GM21526 (cell line): ENCODE results near the gene ANLN.

Experiments
- ATAC-seq: cut with Tn5 transposase; IDR thresholded peaks from one replicate; pipeline ENCODE4 v1.9.1; 2021; ENCODE audit warnings: moderate library complexity; ENCODE audit not compliant: unreplicated experiment, low FRiP score

ANLN gene, protein sequence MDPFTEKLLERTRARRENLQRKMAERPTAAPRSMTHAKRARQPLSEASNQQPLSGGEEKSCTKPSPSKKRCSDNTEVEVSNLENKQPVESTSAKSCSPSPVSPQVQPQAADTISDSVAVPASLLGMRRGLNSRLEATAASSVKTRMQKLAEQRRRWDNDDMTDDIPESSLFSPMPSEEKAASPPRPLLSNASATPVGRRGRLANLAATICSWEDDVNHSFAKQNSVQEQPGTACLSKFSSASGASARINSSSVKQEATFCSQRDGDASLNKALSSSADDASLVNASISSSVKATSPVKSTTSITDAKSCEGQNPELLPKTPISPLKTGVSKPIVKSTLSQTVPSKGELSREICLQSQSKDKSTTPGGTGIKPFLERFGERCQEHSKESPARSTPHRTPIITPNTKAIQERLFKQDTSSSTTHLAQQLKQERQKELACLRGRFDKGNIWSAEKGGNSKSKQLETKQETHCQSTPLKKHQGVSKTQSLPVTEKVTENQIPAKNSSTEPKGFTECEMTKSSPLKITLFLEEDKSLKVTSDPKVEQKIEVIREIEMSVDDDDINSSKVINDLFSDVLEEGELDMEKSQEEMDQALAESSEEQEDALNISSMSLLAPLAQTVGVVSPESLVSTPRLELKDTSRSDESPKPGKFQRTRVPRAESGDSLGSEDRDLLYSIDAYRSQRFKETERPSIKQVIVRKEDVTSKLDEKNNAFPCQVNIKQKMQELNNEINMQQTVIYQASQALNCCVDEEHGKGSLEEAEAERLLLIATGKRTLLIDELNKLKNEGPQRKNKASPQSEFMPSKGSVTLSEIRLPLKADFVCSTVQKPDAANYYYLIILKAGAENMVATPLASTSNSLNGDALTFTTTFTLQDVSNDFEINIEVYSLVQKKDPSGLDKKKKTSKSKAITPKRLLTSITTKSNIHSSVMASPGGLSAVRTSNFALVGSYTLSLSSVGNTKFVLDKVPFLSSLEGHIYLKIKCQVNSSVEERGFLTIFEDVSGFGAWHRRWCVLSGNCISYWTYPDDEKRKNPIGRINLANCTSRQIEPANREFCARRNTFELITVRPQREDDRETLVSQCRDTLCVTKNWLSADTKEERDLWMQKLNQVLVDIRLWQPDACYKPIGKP

DNA sequence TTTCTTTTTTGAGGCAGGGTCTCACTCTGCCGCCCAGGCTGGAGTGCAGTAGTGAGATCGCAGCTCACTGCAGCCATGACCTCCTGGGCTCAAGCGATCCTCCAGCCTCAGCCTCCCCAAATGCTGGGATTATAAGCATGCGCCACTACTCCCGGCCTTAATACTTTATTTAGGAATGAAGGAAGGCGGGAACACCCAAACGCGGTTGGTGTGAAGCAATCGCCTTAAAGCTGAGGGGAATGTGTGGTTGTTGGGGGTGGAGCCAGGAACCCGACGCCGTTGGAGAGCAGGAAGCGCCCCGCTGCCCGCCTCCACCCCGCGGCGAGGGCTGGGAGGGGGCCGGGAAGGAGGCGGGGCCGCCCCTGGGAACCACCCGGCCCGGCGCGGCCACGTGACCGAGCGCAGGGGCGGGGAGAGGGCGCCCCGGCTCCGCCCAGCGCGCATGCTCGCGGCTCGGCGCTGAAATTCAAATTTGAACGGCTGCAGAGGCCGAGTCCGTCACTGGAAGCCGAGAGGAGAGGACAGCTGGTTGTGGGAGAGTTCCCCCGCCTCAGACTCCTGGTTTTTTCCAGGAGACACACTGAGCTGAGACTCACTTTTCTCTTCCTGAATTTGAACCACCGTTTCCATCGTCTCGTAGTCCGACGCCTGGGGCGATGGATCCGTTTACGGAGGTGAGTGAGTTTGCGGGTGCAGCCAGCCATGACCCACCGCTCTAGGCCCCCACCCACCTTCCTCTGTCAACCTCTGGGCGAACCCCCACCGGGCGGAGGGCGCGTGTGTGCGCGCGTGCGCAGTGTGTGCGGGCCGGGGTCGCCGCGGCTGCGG, at the start of gene ANLN:
TSS of gene ANLN (plus strand) at position 492 of the 828 bp plus-strand sequence. CDS start at position 657, 165 bp downstream.
- ATAC-seq = peak; percentile 72

- no peak for ATAC-seq
Observed at GRCh38 chr7:36343548-36343947, 46.1 kb upstream of the ANLN start.

GRCh38 chr7:36344622-36345021, 45.0 kb upstream of the ANLN start:
- no peak for ATAC-seq

DNA sequence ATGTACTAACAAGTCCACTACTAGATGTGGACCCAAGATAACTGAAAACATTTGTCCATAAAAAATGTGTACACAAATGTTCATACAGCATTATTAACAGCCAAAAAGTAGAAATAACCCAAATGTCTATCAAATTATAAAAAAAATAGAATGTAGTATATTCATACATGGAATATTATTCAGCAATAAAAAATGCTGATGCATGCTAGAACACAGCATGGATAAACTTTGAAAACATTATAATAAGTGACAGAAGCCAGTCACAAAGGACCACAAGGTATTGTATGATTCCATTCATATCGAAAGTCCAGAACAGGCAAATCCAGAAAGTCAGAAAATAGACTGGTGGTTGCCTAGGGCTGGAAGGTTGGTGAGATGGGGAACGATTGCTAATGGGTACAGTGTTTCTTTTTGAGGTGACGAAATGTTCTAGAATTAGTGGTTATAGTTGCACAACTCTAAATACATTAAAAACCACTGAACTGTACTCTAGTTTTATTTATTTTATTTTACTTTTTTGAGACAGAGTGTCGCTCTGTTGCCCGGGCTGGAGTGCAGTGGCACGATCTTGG, 43.3 kb upstream of the ANLN start:
- no peak for ATAC-seq

GRCh38 chr7:36348256-36348655, 41.4 kb upstream of the ANLN start:
- no peak for ATAC-seq

DNA sequence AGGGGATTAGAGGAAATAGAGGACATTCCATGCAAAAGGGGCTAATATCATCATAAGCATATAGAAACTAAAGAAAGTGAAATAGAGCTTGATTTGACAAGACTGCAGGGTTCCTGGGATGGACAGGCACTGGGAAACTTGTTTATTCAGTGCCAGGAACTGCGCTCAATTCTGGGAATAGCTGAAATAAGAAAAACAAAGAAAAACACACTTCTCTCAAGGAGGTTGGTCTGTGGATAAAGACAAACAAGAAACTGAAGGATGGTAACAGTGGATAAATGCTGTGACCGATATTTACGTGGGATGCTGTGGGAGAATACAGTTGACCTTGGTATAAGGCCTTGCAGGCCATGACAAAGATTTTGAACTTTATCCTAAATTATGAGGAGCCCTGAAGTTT, 40.9 kb upstream of the ANLN start:
- ATAC-seq = no peak

- no peak for ATAC-seq
Observed at GRCh38 chr7:36349626-36350025, 40.0 kb upstream of the ANLN start.

- no peak for ATAC-seq
Observed at GRCh38 chr7:36355490-36355889, 34.2 kb upstream of the ANLN start.

- ATAC-seq = no peak
Observed at GRCh38 chr7:36357054-36357453, 32.6 kb upstream of the ANLN start.

DNA sequence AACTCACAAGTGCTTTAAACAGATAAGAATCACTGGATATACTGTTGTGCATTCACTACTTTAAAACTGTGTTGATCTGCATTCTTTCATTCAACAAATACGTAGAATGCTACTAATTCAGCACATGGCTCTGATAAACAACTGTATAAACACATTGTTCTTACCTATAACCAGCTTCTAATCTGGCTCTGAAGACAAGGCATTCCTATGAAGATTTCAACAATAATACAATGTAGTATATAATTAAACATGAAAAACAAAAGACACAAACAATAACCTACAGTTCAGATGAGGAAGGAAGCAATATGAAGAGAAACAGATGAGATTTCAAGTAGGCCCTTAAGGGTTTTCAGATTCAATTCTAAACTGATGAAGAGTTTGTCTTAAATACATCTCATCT, 31.1 kb upstream of the ANLN start:
- ATAC-seq = no peak

DNA sequence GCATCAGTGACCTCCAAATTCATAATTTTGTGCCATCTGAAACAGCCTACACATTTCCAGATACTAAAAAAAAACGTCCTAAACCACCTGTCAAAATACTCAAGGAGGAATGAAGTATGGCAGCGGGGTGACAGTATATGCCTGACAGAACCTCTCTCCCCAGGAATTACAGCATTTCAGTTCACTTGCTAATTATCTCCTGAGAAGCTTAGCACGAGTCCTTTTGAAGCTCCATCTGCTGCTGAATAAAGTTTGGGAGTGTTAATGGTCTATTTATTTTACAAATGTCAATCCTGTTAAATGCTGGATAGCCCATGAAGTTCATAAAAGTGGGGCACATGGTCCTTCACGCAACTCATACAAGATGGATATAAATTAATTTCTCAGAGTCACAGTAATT, 29.4 kb upstream of the ANLN start:
- ATAC-seq = no peak

DNA sequence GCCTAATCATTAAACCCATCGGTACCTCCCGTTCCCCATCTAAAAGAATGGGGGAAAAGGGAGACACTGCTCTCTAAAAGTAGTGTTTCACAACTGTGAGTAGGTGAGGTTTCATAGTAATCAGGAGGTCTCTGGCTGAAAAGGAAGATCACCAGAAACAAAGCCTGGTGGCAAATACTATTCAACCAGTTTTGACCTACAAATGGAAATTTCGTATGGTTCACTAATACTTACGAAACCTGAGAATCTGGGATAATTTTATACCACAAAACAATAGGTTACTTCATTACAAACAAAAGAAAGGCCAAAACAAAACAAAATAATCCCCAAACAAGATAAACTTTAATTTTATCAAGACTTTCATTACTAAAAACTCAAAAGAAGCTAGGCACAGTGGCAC, 28.4 kb upstream of the ANLN start:
- no peak for ATAC-seq

- ATAC-seq = no peak
Observed at GRCh38 chr7:36363515-36363914, 26.1 kb upstream of the ANLN start.

- ATAC-seq = no peak
Observed at GRCh38 chr7:36366005-36366717, 23.5 kb upstream of the ANLN start.

- ATAC-seq = peak; percentile 99
Observed at GRCh38 chr7:36366718-36367560, 22.7 kb upstream of the ANLN start.

DNA sequence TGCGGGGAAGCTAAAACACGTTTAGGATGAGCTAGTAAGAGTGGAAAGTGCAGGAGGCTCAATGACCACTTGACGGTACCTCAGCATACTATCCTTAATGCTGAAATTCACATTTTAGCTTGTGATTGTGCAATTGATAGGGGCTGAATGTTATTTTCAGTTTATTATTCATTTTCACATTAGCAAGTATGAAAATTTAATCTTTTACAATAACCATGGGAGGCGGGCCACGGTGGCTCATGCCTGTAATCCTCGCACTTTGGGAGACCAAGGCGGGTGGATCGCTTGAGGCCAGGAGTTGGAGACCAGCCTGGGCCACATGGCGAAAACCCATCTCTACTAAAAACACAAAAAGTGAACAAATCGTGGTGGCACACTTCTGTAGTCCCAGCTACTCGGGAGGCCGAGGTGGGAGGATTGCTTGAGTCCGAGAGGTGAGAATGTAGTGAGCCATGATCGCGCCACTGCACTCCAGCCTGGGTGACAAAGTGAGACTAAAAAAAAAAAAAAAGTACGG, 22.0 kb upstream of the ANLN start:
- ATAC-seq = no peak

- no peak for ATAC-seq
Observed at GRCh38 chr7:36368496-36368895, 21.2 kb upstream of the ANLN start.

GRCh38 chr7:36369171-36369570, 20.5 kb upstream of the ANLN start:
- no peak for ATAC-seq
